H1 (cell line): ENCODE measurements around the gene PCSK4. TPM values are rescaled to one million over a fixed set of nuclear protein-coding genes. Genes with fewer than 3 reads are reported as not detected.

ENCODE experiments used
- CTCF ChIA-PET: fragments of 300-600 bp; sonication (Branson Sonifier 250); formaldehyde crosslinking; loops from one replicate; lab custom pipeline; 2021; ENCODE audit not compliant: partially characterized antibody; lab: Charles Lee
- POLR2A ChIA-PET: fragments of 300-600 bp; sonication (Branson Sonifier 250); formaldehyde crosslinking; loops from one replicate; lab custom pipeline; 2021; ENCODE audit warnings: inconsistent platforms; ENCODE audit not compliant: partially characterized antibody; lab: Charles Lee
- DNase-seq, 2 experiments: peaks; one replicate each; pipeline versions ENCODE4 v3.0.0 to v3.0.0-alpha.2; 2010 to 2022; ENCODE audit warnings: low spot score in 2 of 2, low read depth in 1 of 2, mixed read lengths in 1 of 2
- FAIRE-seq: peaks from 2 replicates; lab custom pipeline; 2011; peaks lifted over from hg19 to GRCh38; lab: Jason Lieb, UNC
- H2AFZ ChIP-seq: 2 replicates; pipeline ENCODE4 v1.8.1; 2012; ENCODE audit warnings: low read length, inconsistent platforms
- H2AK5ac ChIP-seq: 2 replicates; pipeline ENCODE4 v1.6.1; 2013; ENCODE audit warnings: low read depth, low read length
- H2BK120ac ChIP-seq: replicated peaks from 2 replicates; pipeline ENCODE3; 2013; ENCODE audit warnings: low read depth, low read length, inconsistent platforms
- H2BK12ac ChIP-seq: 2 replicates; pipeline ENCODE4 v1.6.1; 2013; ENCODE audit warnings: low read depth, low read length
- H2BK15ac ChIP-seq: 2 replicates; pipeline ENCODE4 v1.6.1; 2013; ENCODE audit warnings: low read length
- H2BK20ac ChIP-seq: 2 replicates; pipeline ENCODE4 v1.6.1; 2013; ENCODE audit warnings: low read length
- H2BK5ac ChIP-seq: 2 replicates; pipeline ENCODE4 v1.6.1; 2013; ENCODE audit warnings: low read depth, low read length
- H3K14ac ChIP-seq: 2 replicates; pipeline ENCODE4 v1.6.1; 2013; ENCODE audit warnings: inconsistent platforms; ENCODE audit not compliant: insufficient read length
- H3K18ac ChIP-seq: 2 replicates; pipeline ENCODE4 v1.6.1; 2013; ENCODE audit warnings: low read length; ENCODE audit errors: extremely low read depth
- H3K23ac ChIP-seq: 2 replicates; pipeline ENCODE4 v1.6.1; 2013; ENCODE audit warnings: inconsistent platforms; ENCODE audit not compliant: insufficient read length
- H3K23me2 ChIP-seq: 2 replicates; pipeline ENCODE4 v1.6.1; 2013; ENCODE audit warnings: low read depth, low read length
- H3K27ac ChIP-seq: 2 replicates; pipeline ENCODE4 v1.6.1; 2011; ENCODE audit warnings: low read depth, low read length, inconsistent platforms
- H3K27me3 ChIP-seq, 4 experiments: replicated peaks in 1 of 4; 1 replicate in 1 of 4; 2 replicates in 3 of 4; pipeline versions ENCODE4 v1.6.1 to v1.8.1; 2011 to 2013; ENCODE audit warnings: low read length in 3 of 4, mild to moderate bottlenecking in 3 of 4, inconsistent platforms in 2 of 4, mixed read lengths in 2 of 4, moderate library complexity in 1 of 4; ENCODE audit not compliant: control insufficient read depth in 3 of 4, insufficient read depth in 3 of 4; ENCODE audit errors: extremely low read depth in 1 of 4
- H3K36me3 ChIP-seq, 4 experiments: 2 replicates each; pipeline versions ENCODE4 v1.6.1 to v1.8.1; 2011 to 2013; ENCODE audit warnings: mild to moderate bottlenecking in 4 of 4, low read length in 3 of 4, moderate library complexity in 2 of 4, control low read depth in 1 of 4, inconsistent platforms in 1 of 4; ENCODE audit not compliant: insufficient read depth in 4 of 4, control insufficient read depth in 2 of 4
- H3K4ac ChIP-seq: replicated peaks from 2 replicates; pipeline ENCODE3; 2013; ENCODE audit warnings: low read length, low read depth, mixed read lengths, inconsistent platforms; ENCODE audit not compliant: insufficient read length
- H3K4me1 ChIP-seq, 4 experiments: replicated peaks in 1 of 4; 1 replicate in 1 of 4; 2 replicates in 3 of 4; pipeline versions ENCODE4 v1.6.1 to v1.8.1; 2011 to 2013; ENCODE audit warnings: low read length in 3 of 4, inconsistent platforms in 2 of 4, mixed read lengths in 1 of 4; ENCODE audit not compliant: insufficient read depth in 4 of 4, control insufficient read depth in 3 of 4
- H3K4me2 ChIP-seq, 2 experiments: 2 replicates each; pipeline versions ENCODE4 v1.6.1 to v1.8.1; 2011 to 2013; ENCODE audit warnings: low read depth in 2 of 2, low read length in 2 of 2, control low read depth in 1 of 2, inconsistent platforms in 1 of 2, mild to moderate bottlenecking in 1 of 2; ENCODE audit not compliant: insufficient read depth in 1 of 2
- H3K4me3 ChIP-seq, 4 experiments: fragments of 200-600, 300-600 bp in 1 of 4; sonication (generic), shearing (Covaris generic), sonication (Bioruptor Twin) in 1 of 4; 2 replicates each; pipeline versions ENCODE4 v1.5.1 to v1.8.1; 2011 to 2016; ENCODE audit warnings: low read length in 4 of 4, low read depth in 3 of 4, control low read depth in 2 of 4, inconsistent platforms in 2 of 4, mild to moderate bottlenecking in 2 of 4, mixed read lengths in 1 of 4, moderate library complexity in 1 of 4; ENCODE audit not compliant: insufficient read depth in 2 of 4; ENCODE audit errors: extremely low read depth in 1 of 4
- H3K56ac ChIP-seq: replicated peaks from 2 replicates; pipeline ENCODE3; 2013; ENCODE audit warnings: low read depth, mild to moderate bottlenecking, mixed read lengths, low read length, inconsistent platforms; ENCODE audit not compliant: insufficient read length
- H3K79me1 ChIP-seq: 2 replicates; pipeline ENCODE4 v1.6.1; 2013; ENCODE audit warnings: low read depth, low read length, control low read depth
- H3K79me2 ChIP-seq, 2 experiments: 2 replicates each; pipeline versions ENCODE4 v1.6.1 to v1.8.1; 2012 to 2013; ENCODE audit warnings: low read length in 2 of 2, mild to moderate bottlenecking in 2 of 2, inconsistent platforms in 1 of 2; ENCODE audit not compliant: insufficient read depth in 2 of 2, control insufficient read depth in 1 of 2
- H3K9ac ChIP-seq, 4 experiments: replicated peaks in 1 of 4; 1 replicate in 1 of 4; 2 replicates in 3 of 4; pipeline versions ENCODE4 v1.6.1 to v1.8.1; 2011 to 2013; ENCODE audit warnings: low read depth in 3 of 4, low read length in 3 of 4, control low read depth in 2 of 4, mild to moderate bottlenecking in 2 of 4, moderate library complexity in 2 of 4, inconsistent platforms in 1 of 4; ENCODE audit errors: extremely low read depth in 1 of 4
- H3K9me3 ChIP-seq, 2 experiments: 2 replicates each; pipeline versions ENCODE4 v1.6.1 to v1.8.1; 2012 to 2013; ENCODE audit warnings: mild to moderate bottlenecking in 2 of 2, moderate library complexity in 2 of 2, control low read depth in 1 of 2, inconsistent platforms in 1 of 2, low read depth in 1 of 2, low read length in 1 of 2, mixed read lengths in 1 of 2; ENCODE audit not compliant: insufficient read depth in 2 of 2
- H4K20me1 ChIP-seq, 2 experiments: replicated peaks in 1 of 2; 2 replicates each; pipeline versions ENCODE3 to v1.8.1; 2011 to 2013; ENCODE audit warnings: inconsistent platforms in 2 of 2, low read length in 2 of 2, mild to moderate bottlenecking in 1 of 2; ENCODE audit not compliant: insufficient read depth in 2 of 2, control insufficient read depth in 1 of 2
- H4K5ac ChIP-seq: 2 replicates; pipeline ENCODE4 v1.6.1; 2013; ENCODE audit warnings: low read length, low read depth, mixed read lengths, inconsistent platforms; ENCODE audit not compliant: insufficient read length
- H4K8ac ChIP-seq: 2 replicates; pipeline ENCODE4 v1.8.0; 2013; ENCODE audit warnings: mild to moderate bottlenecking, moderate library complexity, low read length, inconsistent platforms; ENCODE audit not compliant: insufficient read depth; ENCODE audit errors: extremely low read depth
- H4K91ac ChIP-seq: replicated peaks from 2 replicates; pipeline ENCODE3; 2013; ENCODE audit warnings: low read length, mixed read lengths, inconsistent platforms; ENCODE audit not compliant: insufficient read length
- MAFK ChIP-seq: IDR thresholded peaks from 2 replicates; pipeline ENCODE4 v1.6.1; 2012; ENCODE audit warnings: low read depth, mild to moderate bottlenecking, improper control_type of control experiment, low read length
- TEAD4 ChIP-seq: IDR thresholded peaks from 2 replicates; pipeline ENCODE4 v1.6.1; 2012; ENCODE audit warnings: low read depth, low read length, inconsistent platforms, mixed read lengths
- WGBS, 2 experiments: shearing (Covaris generic) in 1 of 2; methylation state at CpG; one replicate each; pipeline versions ENCODE4 v1.1.6 to v1.1.7; 2013 to 2015; ENCODE audit warnings: low lambda C conversion rate in 2 of 2, mixed read lengths in 2 of 2, inconsistent platforms in 1 of 2, low coverage in 1 of 2, missing lambda C conversion rate in 1 of 2; ENCODE audit not compliant: insufficient replicate concordance in 2 of 2, insufficient coverage in 1 of 2, insufficient read length in 1 of 2; ENCODE audit errors: extremely low coverage in 1 of 2, missing lambda C conversion rate in 1 of 2; 5-methylcytosine and 5-hydroxymethylcytosine counted together
- polyA plus RNA-seq, 7 experiments: library from polyadenylated mRNA; depleted of rRNA in 3 of 7; stranded (reverse) in 5 of 7; unstranded in 2 of 7; fragments of >200 nt in 5 of 7; fragments of 200-250 nt in 2 of 7; gene quantifications; 1 replicate in 5 of 7; 2 replicates in 1 of 7; 4 replicates in 1 of 7; pipeline versions ENCODE4 v1.2.1 to v1.2.3, GENCODE V29; 2011 to 2013; ENCODE audit warnings: missing spikeins in 2 of 7, mixed read lengths in 2 of 7
- total RNA-seq: library from RNA; stranded (reverse); fragmentation: NEBNext Ultra II Directional; extraction: Animal tissue kit (Norgen Biotek cat#: 25700); gene quantifications from 2 replicates; pipeline ENCODE4 v1.2.1, GENCODE V29; 2021

PCSK4 gene
- total and polyA plus RNA-seq, 2 of the 8 experiments (the other 6 are each of a cell fraction or from before 2014, with no cell fraction given): 9.8 to 10.7 TPM

GRCh38 chr19:1520203-1520780 lies 30.1 kb upstream of the PCSK4 start:
- FAIRE-seq (no peak), DNase-seq (no peak)
- Histone ChIP-seq H3K4ac (no peak overlapping the region), H3K27me3 (peaks cover 17 to 30% (median 26%) of the 10 kb centered on the region in 4 experiments), H2AK5ac (peak overlapping the region; percentile 65; the same call in 1 of the 2 replicates), H3K4me2 (no peak overlapping the region), H3K23ac (no peak overlapping the region), H3K79me2 (no peaks in the 10 kb centered on the region), H2BK120ac (no peak overlapping the region), H3K18ac (no peak overlapping the region; the same call in 1 of the 2 replicates), H4K8ac (no peak overlapping the region), H2BK12ac (no peak overlapping the region), H3K4me1 (peaks cover 0 to 3% (median 1%) of the 10 kb centered on the region in 4 experiments; a peak in 3 of 7 replicates), H3K56ac (no peak overlapping the region), H3K9ac (no peak overlapping the region), H3K9me3 (no peaks in the 10 kb centered on the region), H3K23me2 (peaks cover 8% of the 10 kb centered on the region; the same call in 1 of the 2 replicates), H2BK15ac (no peak overlapping the region), H2AFZ (no peak overlapping the region), H2BK5ac (no peak overlapping the region), H2BK20ac (no peak overlapping the region), H3K4me3 (no peak overlapping the region), H3K36me3 (no peaks in the 10 kb centered on the region; a peak in 1 of 8 replicates), H4K5ac (no peak overlapping the region), H4K91ac (no peak overlapping the region), H3K79me1 (no peaks in the 10 kb centered on the region), H4K20me1 (peaks cover 8 to 12% of the 10 kb centered on the region in 2 experiments), H3K27ac (no peak overlapping the region), H3K14ac (no peak overlapping the region)
- TF ChIP-seq TEAD4: no peak
- TF ChIP-seq MAFK: peak; percentile 32; the same call in 1 of the 2 replicates
- 77% methylated on average over 17 of the region's 17 CpGs; no CpG with 5 or more reads in 1 of the 2 experiments for WGBS, 2 experiments
- POLR2A ChIA-PET: no interaction called here
- CTCF ChIA-PET: interaction anchor here (0.6 kb wide), 1 partner anchor 18 kb away, joined by 3 read pairs; no protein-coding TSS in a partner anchor
